ENCODE data around the gene MAT1A.
"Not testable (repeated sequence)": the region's sequence is repeated elsewhere in the genome, so short reads cannot be mapped to it uniquely, and the experiment has no call there.

MAT1A gene

GRCh38 chr10:80223031-80223419, 66.4 kb downstream of the MAT1A start:
- DNase-seq (ENCODE audit: low read depth) = not testable (repeated sequence)
